ENCODE results near the gene FOXF1. TPM values are rescaled to one million over a fixed set of nuclear protein-coding genes. Genes with fewer than 3 reads are reported as not detected.

Gene FOXF1
- total RNA-seq, 2 experiments from 2014 or later = not detected

DNA sequence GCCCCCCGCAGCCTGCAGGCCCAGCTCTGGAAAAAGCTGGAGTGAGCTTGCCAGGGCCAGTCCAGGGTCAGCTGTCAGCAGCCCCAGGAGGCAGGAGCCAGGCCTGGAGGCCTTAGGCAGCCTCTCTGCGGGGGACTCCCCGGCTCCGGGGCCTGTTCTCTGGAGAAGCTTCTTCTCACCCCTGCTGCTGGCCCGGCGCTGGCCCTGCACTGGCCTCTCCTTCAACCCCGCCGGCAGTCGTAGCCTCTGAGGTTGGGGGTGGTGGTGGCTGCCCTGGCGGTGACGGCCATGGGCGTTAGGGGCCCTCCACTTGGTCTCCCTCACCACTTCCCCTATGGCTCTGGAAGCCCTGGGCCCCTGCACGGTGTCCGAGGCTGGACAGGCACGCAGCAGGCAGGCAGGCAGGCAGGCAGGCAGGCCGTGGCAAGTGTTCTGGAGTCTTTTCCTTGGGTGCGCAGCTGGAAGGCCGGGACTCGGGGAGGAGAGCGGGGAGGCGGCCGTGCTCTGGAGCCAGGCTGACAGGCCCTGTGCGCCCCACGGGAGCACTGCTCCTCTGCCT lies 2.1 kb downstream of the FOXF1 start:
- Mint-ChIP-seq H3K27me3 (peaks cover 61% of the 10 kb centered on the region), H3K4me3 (peak overlapping the region; percentile 42), H3K9me3 (no peaks in the 10 kb centered on the region), H3K4me1 (ENCODE audit: low read depth) (peaks cover 29% of the 10 kb centered on the region), H3K27ac (no peak overlapping the region), H3K36me3 (ENCODE audit: low read depth) (no peaks in the 10 kb centered on the region)
- Histone ChIP-seq H3K27ac (ENCODE audit: low read depth in 1 of 2, low read length in 2 of 2) (no peak overlapping the region), H3K9me3 (ENCODE audit: control insufficient read depth in 1 of 2, insufficient read depth in 1 of 2, low read length in 2 of 2) (peaks cover 0 to 31% of the 10 kb centered on the region in 2 experiments), H3K27me3 (ENCODE audit: control insufficient read depth in 1 of 2, insufficient read depth in 2 of 2, low read length in 2 of 2) (peaks cover 66 to 77% of the 10 kb centered on the region in 2 experiments), H3K4me1 (ENCODE audit: insufficient read depth, low read length) (peaks cover 16% of the 10 kb centered on the region), H3K4me3 (ENCODE audit: low read length) (no peak overlapping the region), H3K36me3 (ENCODE audit: insufficient read depth, low read length) (no peaks in the 10 kb centered on the region)
- intact Hi-C loops (cut with DNase I, micrococcal nuclease) = loop anchor here in 1 of 2 experiments (10.0 kb wide), 1 partner anchor 688 kb away; no protein-coding TSS in a partner anchor
- no peak for ATAC-seq (ENCODE audit: poor library complexity)
- ChIA-PET CTCF (no interaction called here), POLR2A (no interaction called here)
- DNase-seq = no peak
- TF ChIP-seq, protein P1, sequence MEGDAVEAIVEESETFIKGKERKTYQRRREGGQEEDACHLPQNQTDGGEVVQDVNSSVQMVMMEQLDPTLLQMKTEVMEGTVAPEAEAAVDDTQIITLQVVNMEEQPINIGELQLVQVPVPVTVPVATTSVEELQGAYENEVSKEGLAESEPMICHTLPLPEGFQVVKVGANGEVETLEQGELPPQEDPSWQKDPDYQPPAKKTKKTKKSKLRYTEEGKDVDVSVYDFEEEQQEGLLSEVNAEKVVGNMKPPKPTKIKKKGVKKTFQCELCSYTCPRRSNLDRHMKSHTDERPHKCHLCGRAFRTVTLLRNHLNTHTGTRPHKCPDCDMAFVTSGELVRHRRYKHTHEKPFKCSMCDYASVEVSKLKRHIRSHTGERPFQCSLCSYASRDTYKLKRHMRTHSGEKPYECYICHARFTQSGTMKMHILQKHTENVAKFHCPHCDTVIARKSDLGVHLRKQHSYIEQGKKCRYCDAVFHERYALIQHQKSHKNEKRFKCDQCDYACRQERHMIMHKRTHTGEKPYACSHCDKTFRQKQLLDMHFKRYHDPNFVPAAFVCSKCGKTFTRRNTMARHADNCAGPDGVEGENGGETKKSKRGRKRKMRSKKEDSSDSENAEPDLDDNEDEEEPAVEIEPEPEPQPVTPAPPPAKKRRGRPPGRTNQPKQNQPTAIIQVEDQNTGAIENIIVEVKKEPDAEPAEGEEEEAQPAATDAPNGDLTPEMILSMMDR (IDR thresholded peaks at IDR 0.05) = no peak

DNA sequence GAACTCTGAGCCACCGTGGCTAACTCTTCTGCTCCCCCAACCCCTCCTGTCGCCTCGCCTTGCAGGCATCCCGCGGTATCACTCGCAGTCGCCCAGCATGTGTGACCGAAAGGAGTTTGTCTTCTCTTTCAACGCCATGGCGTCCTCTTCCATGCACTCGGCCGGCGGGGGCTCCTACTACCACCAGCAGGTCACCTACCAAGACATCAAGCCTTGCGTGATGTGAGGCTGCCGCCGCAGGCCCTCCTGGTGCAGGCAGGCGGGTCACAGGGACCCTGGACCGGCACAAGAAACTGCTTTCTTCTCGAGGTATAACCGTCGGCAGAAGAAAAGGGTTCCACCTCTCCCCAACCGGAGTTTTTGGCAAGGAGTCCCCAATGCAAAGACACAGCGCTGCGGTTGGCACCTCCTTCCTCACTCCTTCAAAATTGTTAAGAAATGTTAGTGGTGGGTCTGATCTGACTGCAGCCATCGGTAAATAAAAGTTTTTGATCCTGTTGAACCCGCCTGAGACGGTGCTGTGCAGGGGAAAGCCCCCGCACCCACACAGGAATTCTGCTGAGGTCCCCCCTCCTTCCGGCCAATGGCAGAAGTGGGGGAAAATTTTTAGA lies 2.6 kb downstream of the FOXF1 start:
- intact Hi-C loops (cut with DNase I, micrococcal nuclease) = loop anchor here in 1 of 2 experiments (10.0 kb wide), 1 partner anchor 688 kb away; no protein-coding TSS in a partner anchor
- H3K4me3 ChIP-seq (ENCODE audit: low read length) = no peak overlapping the region
- H3K27ac ChIP-seq (ENCODE audit: low read depth in 1 of 2, low read length in 2 of 2) = no peak overlapping the region
- ATAC-seq (ENCODE audit: poor library complexity) = no peak
- no peak for DNase-seq
- peaks cover 16% of the 10 kb centered on the region for H3K4me1 ChIP-seq (ENCODE audit: insufficient read depth, low read length)
- peaks cover 0 to 25% of the 10 kb centered on the region in 2 experiments for H3K9me3 ChIP-seq (ENCODE audit: control insufficient read depth in 1 of 2, insufficient read depth in 1 of 2, low read length in 2 of 2)
- peaks cover 60% of the 10 kb centered on the region for H3K27me3 Mint-ChIP-seq
- peak overlapping the region; percentile 42 for H3K4me3 Mint-ChIP-seq
- H3K4me1 Mint-ChIP-seq (ENCODE audit: low read depth) = peaks cover 24% of the 10 kb centered on the region
- peaks cover 67 to 77% of the 10 kb centered on the region in 2 experiments for H3K27me3 ChIP-seq (ENCODE audit: control insufficient read depth in 1 of 2, insufficient read depth in 2 of 2, low read length in 2 of 2)
- CTCF ChIA-PET = no interaction called here
- POLR2A ChIA-PET = no interaction called here
- H3K9me3 Mint-ChIP-seq = no peaks in the 10 kb centered on the region
- no peaks in the 10 kb centered on the region for H3K36me3 Mint-ChIP-seq (ENCODE audit: low read depth)
- no peak overlapping the region for H3K27ac Mint-ChIP-seq
- TF ChIP-seq, protein P1 (IDR thresholded peaks at IDR 0.05) = no peak
- no peaks in the 10 kb centered on the region for H3K36me3 ChIP-seq (ENCODE audit: insufficient read depth, low read length)

DNA sequence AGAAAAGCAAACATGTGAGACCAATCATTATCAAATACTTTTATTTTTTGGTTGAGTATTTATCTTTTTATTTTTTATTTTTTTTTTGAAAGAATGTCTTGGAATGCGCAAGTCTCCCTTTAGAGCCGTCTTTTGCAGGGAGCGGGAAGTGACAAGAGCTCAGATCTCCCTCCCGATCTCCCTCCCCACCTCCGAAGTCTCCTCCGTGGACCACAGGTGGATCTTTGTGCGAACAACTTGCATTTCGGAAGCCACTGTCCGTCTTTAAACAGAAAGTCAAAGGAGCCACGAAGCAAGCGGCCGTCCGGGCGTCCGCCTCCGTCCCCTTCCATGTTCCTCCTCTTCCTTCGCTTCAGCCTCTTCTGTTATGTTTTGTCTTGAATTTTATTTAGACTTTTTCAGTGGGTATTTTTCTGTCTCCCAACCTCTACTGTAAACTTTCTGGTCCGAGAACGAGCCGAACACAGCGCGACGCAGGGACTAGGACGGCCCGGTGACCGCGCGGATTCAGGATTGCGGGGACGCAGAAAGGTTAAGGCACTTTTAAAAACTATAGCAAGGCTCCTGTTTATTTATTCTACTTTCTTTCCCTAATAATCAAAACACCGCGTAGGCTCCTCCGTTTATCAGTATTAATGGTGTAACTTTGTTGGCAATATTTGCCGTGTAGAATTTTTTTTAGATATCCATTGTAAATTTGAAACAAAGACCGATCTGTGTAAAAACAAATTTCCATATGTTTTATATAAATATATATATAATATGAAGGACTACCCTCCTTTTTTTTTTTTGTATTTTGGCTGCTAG lies 3.3 kb downstream of the FOXF1 start:
- peaks cover 23% of the 10 kb centered on the region for H3K4me1 Mint-ChIP-seq (ENCODE audit: low read depth)
- no peak overlapping the region for H3K27ac Mint-ChIP-seq
- H3K27me3 ChIP-seq (ENCODE audit: control insufficient read depth in 1 of 2, insufficient read depth in 2 of 2, low read length in 2 of 2) = peaks cover 72 to 77% of the 10 kb centered on the region in 2 experiments
- intact Hi-C loops (cut with DNase I, micrococcal nuclease) = loop anchor here in 1 of 2 experiments (10.0 kb wide), 1 partner anchor 689 kb away; no protein-coding TSS in a partner anchor
- DNase-seq (no peak), ATAC-seq (ENCODE audit: poor library complexity) (no peak)
- H3K4me3 Mint-ChIP-seq = no peak overlapping the region
- ChIA-PET POLR2A (no interaction called here), CTCF (no interaction called here)
- no peaks in the 10 kb centered on the region for H3K36me3 Mint-ChIP-seq (ENCODE audit: low read depth)
- H3K4me3 ChIP-seq (ENCODE audit: low read length) = no peak overlapping the region
- H3K9me3 ChIP-seq (ENCODE audit: control insufficient read depth in 1 of 2, insufficient read depth in 1 of 2, low read length in 2 of 2) = peaks cover 0 to 24% of the 10 kb centered on the region in 2 experiments
- peaks cover 16% of the 10 kb centered on the region for H3K4me1 ChIP-seq (ENCODE audit: insufficient read depth, low read length)
- peaks cover 67% of the 10 kb centered on the region for H3K27me3 Mint-ChIP-seq
- no peaks in the 10 kb centered on the region for H3K9me3 Mint-ChIP-seq
- H3K36me3 ChIP-seq (ENCODE audit: insufficient read depth, low read length) = no peaks in the 10 kb centered on the region
- H3K27ac ChIP-seq (ENCODE audit: low read depth in 1 of 2, low read length in 2 of 2) = no peak overlapping the region
- TF ChIP-seq, protein P1 (IDR thresholded peaks at IDR 0.05) = no peak

Data from CD4-positive, alpha-beta T cell (primary cell).